GM12878 (cell line): ENCODE results near the gene RBM43. TPM values are rescaled to one million over a fixed set of nuclear protein-coding genes. Genes with fewer than 3 reads are reported as not detected.

Source experiments
- ATAC-seq: fragments of 200-7000 bp; cut with Tn5 transposase; 3 replicates; pipeline ENCODE4 v1.9.1; 2020; ENCODE audit warnings: mild to moderate bottlenecking, moderate library complexity
- BruUV-seq: library from RNA; stranded (reverse); fragments of 400-500 nt; replicated peaks from 2 replicates; lab custom pipeline; 2021; lab: Mats Ljungman, UMichigan
- CTCF ChIA-PET: fragments of 300-600 bp; sonication (Branson Sonifier 250); formaldehyde crosslinking; extraction: SDS; loops from one replicate; lab custom pipeline; 2021; ENCODE audit warnings: inconsistent platforms; lab: Yijun Ruan, JAX
- POLR2A ChIA-PET: fragments of 350-600 bp; formaldehyde crosslinking; extraction: SDS; loops from one replicate; lab custom pipeline; 2021; ENCODE audit warnings: inconsistent platforms; lab: Charles Lee
- RAD21 ChIA-PET: fragments of 300-600 bp; sonication (Branson Sonifier 250); formaldehyde crosslinking; loops from one replicate; lab custom pipeline; 2023; ENCODE audit warnings: antibody characterized with exemption; ENCODE audit not compliant: unreplicated experiment; lab: Charles Lee
- SMC1A ChIA-PET: fragments of 300-600 bp; sonication (Branson Sonifier 250); formaldehyde crosslinking; loops from one replicate; lab custom pipeline; 2023; ENCODE audit not compliant: unreplicated experiment, uncharacterized antibody; lab: Charles Lee
- DNase-seq: peaks from one replicate; pipeline ENCODE4 v3.0.0-alpha.2; 2011; ENCODE audit warnings: low read depth, low spot score
- FAIRE-seq: peaks from 3 replicates; lab custom pipeline; 2011; peaks lifted over from hg19 to GRCh38; lab: Jason Lieb, UNC
- H2AFZ ChIP-seq: 2 replicates; pipeline ENCODE4 v1.6.0; 2011; ENCODE audit warnings: low read depth, low read length, control low read depth; ENCODE audit not compliant: control insufficient read depth
- H3K27ac ChIP-seq: 2 replicates; pipeline ENCODE4 v1.5.1; 2011; ENCODE audit warnings: control low read depth; ENCODE audit not compliant: control insufficient read depth, insufficient read depth
- H3K27me3 ChIP-seq, 2 experiments: replicated peaks in 1 of 2; 2 replicates each; pipeline versions ENCODE4 v1.6.0 to v1.6.1; 2011; ENCODE audit warnings: low read length in 1 of 2; ENCODE audit not compliant: control insufficient read depth in 2 of 2, insufficient read depth in 2 of 2
- H3K36me3 ChIP-seq, 2 experiments: 2 replicates each; pipeline ENCODE4 v1.5.1; 2011; ENCODE audit warnings: low read length in 1 of 2; ENCODE audit not compliant: control insufficient read depth in 2 of 2, insufficient read depth in 2 of 2
- H3K4me1 ChIP-seq: 2 replicates; pipeline ENCODE4 v1.6.1; 2011; ENCODE audit warnings: mild to moderate bottlenecking, low read length, moderate library complexity, mixed read lengths; ENCODE audit not compliant: control insufficient read depth, insufficient read depth
- H3K4me2 ChIP-seq: 2 replicates; pipeline ENCODE4 v1.6.0; 2011; ENCODE audit warnings: control low read depth; ENCODE audit not compliant: control insufficient read depth, insufficient read depth
- H3K4me3 ChIP-seq: fragments of 200-600 bp; sonication (generic); 2 replicates; pipeline ENCODE4 v1.5.1; 2016
- H3K79me2 ChIP-seq: 2 replicates; pipeline ENCODE4 v1.6.0; 2011; ENCODE audit warnings: low read length; ENCODE audit not compliant: control insufficient read depth, insufficient read depth
- H3K9ac ChIP-seq: 2 replicates; pipeline ENCODE4 v1.8.0; 2011; ENCODE audit warnings: low read length, control low read depth, mixed read lengths; ENCODE audit not compliant: control insufficient read depth, insufficient read depth
- H3K9me3 ChIP-seq: replicated peaks from 3 replicates; pipeline ENCODE4 v1.5.1; 2011; ENCODE audit warnings: mild to moderate bottlenecking, low read length; ENCODE audit not compliant: control insufficient read depth, insufficient read depth
- H4K20me1 ChIP-seq: 2 replicates; pipeline ENCODE4 v1.6.0; 2011; ENCODE audit not compliant: control insufficient read depth, insufficient read depth
- ATF7 ChIP-seq: fragments of 450-650 bp; IDR thresholded peaks from 2 replicates; pipeline ENCODE4 v1.6.1; 2016; ENCODE audit warnings: low read depth, mild to moderate bottlenecking
- CBX3 ChIP-seq: fragments of 200-600 bp; sonication (generic); IDR thresholded peaks from 2 replicates; pipeline ENCODE4 v1.6.1; 2016; ENCODE audit warnings: low read depth, borderline replicate concordance
- CHD1 ChIP-seq: IDR thresholded peaks from 2 replicates; pipeline ENCODE4 v1.6.1; 2012; ENCODE audit warnings: low read depth, low read length, improper control_type of control experiment
- MEF2B ChIP-seq: fragments of 450-650 bp; IDR thresholded peaks from 2 replicates; pipeline ENCODE4 v1.6.1; 2018; ENCODE audit warnings: mild to moderate bottlenecking, moderate library complexity; ENCODE audit not compliant: partially characterized antibody, poor library complexity, severe bottlenecking
- PML ChIP-seq: IDR thresholded peaks from 2 replicates; pipeline ENCODE4 v1.6.1; 2012; ENCODE audit warnings: low read length, inconsistent platforms
- POLR2AphosphoS2 ChIP-seq: IDR thresholded peaks from 2 replicates; pipeline ENCODE4 v1.6.1; 2011; ENCODE audit warnings: low read depth, mild to moderate bottlenecking, low read length, improper control_type of control experiment, moderate library complexity
- POU2F2 ChIP-seq: IDR thresholded peaks from 3 replicates; pipeline ENCODE4 v1.6.1; 2011; ENCODE audit warnings: low read depth, mild to moderate bottlenecking, low read length, borderline replicate concordance
- RFX5 ChIP-seq: IDR thresholded peaks from 2 replicates; pipeline ENCODE4 v1.6.1; 2011; ENCODE audit warnings: low read depth, low read length, improper control_type of control experiment
- SIX5 ChIP-seq: IDR thresholded peaks from 2 replicates; pipeline ENCODE4 v1.6.1; 2011; ENCODE audit warnings: mild to moderate bottlenecking, low read depth, low read length, moderate library complexity; ENCODE audit not compliant: severe bottlenecking
- TCF7 ChIP-seq: IDR thresholded peaks from 2 replicates; pipeline ENCODE4 v1.6.1; 2014; ENCODE audit warnings: antibody characterized with exemption, borderline replicate concordance
- WRNIP1 ChIP-seq: IDR thresholded peaks from 2 replicates; pipeline ENCODE4 v1.6.1; 2011; ENCODE audit warnings: low read depth, low read length, improper control_type of control experiment, borderline replicate concordance
- ZNF274 ChIP-seq: IDR thresholded peaks from one replicate; pipeline ENCODE4 v1.8.0; 2011; ENCODE audit not compliant: insufficient read length, insufficient read depth
- WGBS: methylation state at CpG from one replicate; pipeline ENCODE4 v1.1.6; 2016; ENCODE audit warnings: low lambda C conversion rate; ENCODE audit not compliant: insufficient replicate concordance, insufficient coverage; ENCODE audit errors: missing lambda C conversion rate; 5-methylcytosine and 5-hydroxymethylcytosine counted together
- in situ Hi-C: fragments of 300-500 bp; cut with MboI; formaldehyde crosslinking; loops from 9 replicates; pipeline ENCODE4 v1.14.3; 2018; ENCODE audit warnings: mixed read lengths
- intact Hi-C: fragments of 100-400 bp; cut with micrococcal nuclease; formaldehyde crosslinking; loops from one replicate; pipeline ENCODE4 v1.14.2; 2022; ENCODE audit not compliant: unreplicated experiment
- polyA plus RNA-seq, 11 experiments: library from polyadenylated mRNA; depleted of rRNA in 4 of 11; unstranded in 6 of 11; stranded (reverse) in 5 of 11; fragments of >200 nt; fragmentation: Nextera tagmentation in 4 of 11; fragmentation: Illumina TruSeq in 1 of 11; extraction: Ambion mirVana in 4 of 11; extraction: Trizol in 1 of 11; gene quantifications; 1 replicate in 1 of 11; 2 replicates in 10 of 11; pipeline versions ENCODE4 v1.2.1 to v1.2.3, GENCODE V29; 2011 to 2016; ENCODE audit warnings: inconsistent platforms in 2 of 11, missing spikeins in 2 of 11, low read depth in 1 of 11
- total RNA-seq, 4 experiments: library from RNA; depleted of rRNA in 3 of 4; stranded (reverse); fragments of >200 nt in 3 of 4; fragmentation: Illumina TruSeq in 1 of 4; extraction: Trizol in 1 of 4; gene quantifications; 2 replicates each; pipeline versions ENCODE4 v1.2.1 to v1.2.3, GENCODE V29; 2013 to 2021
- TF ChIP-seq, protein P1 (sequence below): fragments of 450-650 bp; IDR thresholded peaks from 2 replicates; pipeline ENCODE4 v1.6.1; 2016; ENCODE audit warnings: mild to moderate bottlenecking, moderate library complexity, borderline replicate concordance
- TF ChIP-seq, protein P2 (sequence below): fragments of 150-350 bp; IDR thresholded peaks from 2 replicates; pipeline ENCODE4 v1.6.1; 2014; ENCODE audit warnings: mild to moderate bottlenecking, low read depth, low read length
- TF ChIP-seq, protein P3 (sequence below), 3 experiments: IDR thresholded peaks in 2 of 3; conservative IDR thresholded peaks in 1 of 3; 2 replicates each; pipeline ENCODE4 v1.5.1; 2011; ENCODE audit warnings: low read depth in 3 of 3, low read length in 3 of 3, mild to moderate bottlenecking in 3 of 3, control low read depth in 2 of 3, moderate library complexity in 2 of 3, inconsistent platforms in 1 of 3, mixed read lengths in 1 of 3; ENCODE audit not compliant: control insufficient read depth in 2 of 3, insufficient read depth in 1 of 3; ENCODE audit errors: extremely low read depth in 1 of 3

The RBM43 gene
- total and polyA plus RNA-seq, 10 of the 15 experiments (the other 5 are each of a cell fraction or from before 2014, with no cell fraction given): 0.86 to 5.3 (median 2.6) TPM

DNA sequence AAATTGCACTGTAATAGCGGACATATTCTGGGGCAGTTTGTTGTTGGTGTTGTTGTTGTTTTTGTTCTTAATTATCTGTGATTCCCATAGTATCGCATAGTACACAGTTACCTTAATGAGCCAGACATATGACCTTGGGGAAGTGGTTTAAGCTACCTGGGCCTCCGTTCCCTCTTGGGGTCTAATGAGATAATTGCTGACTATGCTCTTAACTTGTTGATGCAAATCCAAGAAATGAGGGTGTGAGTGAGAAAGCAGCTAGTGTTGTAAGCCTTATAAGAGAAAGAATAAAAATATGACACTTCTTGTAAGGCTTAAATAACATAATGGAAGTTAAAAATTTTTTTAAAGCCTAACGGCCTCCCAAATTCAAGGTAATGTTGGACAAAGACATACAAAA is 20.7 kb upstream of the RBM43 start:
- intact Hi-C loops: loop anchor here (10.0 kb wide), 1 partner anchor 1432 kb away; the partner anchor contains the start of genes ARL6IP6 and PRPF40A
- no peaks in the 10 kb centered on the region for H3K4me1 ChIP-seq
- H3K27me3 ChIP-seq: no peaks in the 10 kb centered on the region
- SMC1A ChIA-PET: no interaction called here
- no peak for FAIRE-seq
- H4K20me1 ChIP-seq: no peaks in the 10 kb centered on the region
- ATAC-seq: no peak
- no peaks in the 10 kb centered on the region for H3K9me3 ChIP-seq
- RAD21 ChIA-PET: no interaction called here
- H2AFZ ChIP-seq: no peak overlapping the region
- WGBS: 73% methylated on average over 4 of the region's 4 CpGs
- in situ Hi-C loops: loop anchor here (25.0 kb wide), 2 partner anchors 130 to 1430 kb away; partner anchors contain the start of genes ARL6IP6, PRPF40A and RIF1
- H3K79me2 ChIP-seq: peaks cover 34% of the 10 kb centered on the region
- no peak overlapping the region for H3K4me3 ChIP-seq
- no peak for DNase-seq
- CTCF ChIA-PET: interaction anchor here (0.7 kb wide), 1 partner anchor 43 kb away, joined by 3 read pairs; no protein-coding TSS in a partner anchor
- POLR2A ChIA-PET: interaction anchor here (0.6 kb wide), 1 partner anchor 12 kb away, joined by 3 read pairs; no protein-coding TSS in a partner anchor
- peaks cover 3 to 37% of the 10 kb centered on the region in 2 experiments for H3K36me3 ChIP-seq
- no TSS peak for BruUV-seq
- no peak overlapping the region for H3K9ac ChIP-seq
- no peak overlapping the region for H3K4me2 ChIP-seq
- H3K27ac ChIP-seq: no peak overlapping the region
- no peak for TF ChIP-seq TCF7
- TF ChIP-seq CHD1: no peak
- no peak for TF ChIP-seq POLR2AphosphoS2
- TF ChIP-seq SIX5: no peak
- no peak for TF ChIP-seq ATF7
- TF ChIP-seq WRNIP1: no peak
- TF ChIP-seq, protein P1, sequence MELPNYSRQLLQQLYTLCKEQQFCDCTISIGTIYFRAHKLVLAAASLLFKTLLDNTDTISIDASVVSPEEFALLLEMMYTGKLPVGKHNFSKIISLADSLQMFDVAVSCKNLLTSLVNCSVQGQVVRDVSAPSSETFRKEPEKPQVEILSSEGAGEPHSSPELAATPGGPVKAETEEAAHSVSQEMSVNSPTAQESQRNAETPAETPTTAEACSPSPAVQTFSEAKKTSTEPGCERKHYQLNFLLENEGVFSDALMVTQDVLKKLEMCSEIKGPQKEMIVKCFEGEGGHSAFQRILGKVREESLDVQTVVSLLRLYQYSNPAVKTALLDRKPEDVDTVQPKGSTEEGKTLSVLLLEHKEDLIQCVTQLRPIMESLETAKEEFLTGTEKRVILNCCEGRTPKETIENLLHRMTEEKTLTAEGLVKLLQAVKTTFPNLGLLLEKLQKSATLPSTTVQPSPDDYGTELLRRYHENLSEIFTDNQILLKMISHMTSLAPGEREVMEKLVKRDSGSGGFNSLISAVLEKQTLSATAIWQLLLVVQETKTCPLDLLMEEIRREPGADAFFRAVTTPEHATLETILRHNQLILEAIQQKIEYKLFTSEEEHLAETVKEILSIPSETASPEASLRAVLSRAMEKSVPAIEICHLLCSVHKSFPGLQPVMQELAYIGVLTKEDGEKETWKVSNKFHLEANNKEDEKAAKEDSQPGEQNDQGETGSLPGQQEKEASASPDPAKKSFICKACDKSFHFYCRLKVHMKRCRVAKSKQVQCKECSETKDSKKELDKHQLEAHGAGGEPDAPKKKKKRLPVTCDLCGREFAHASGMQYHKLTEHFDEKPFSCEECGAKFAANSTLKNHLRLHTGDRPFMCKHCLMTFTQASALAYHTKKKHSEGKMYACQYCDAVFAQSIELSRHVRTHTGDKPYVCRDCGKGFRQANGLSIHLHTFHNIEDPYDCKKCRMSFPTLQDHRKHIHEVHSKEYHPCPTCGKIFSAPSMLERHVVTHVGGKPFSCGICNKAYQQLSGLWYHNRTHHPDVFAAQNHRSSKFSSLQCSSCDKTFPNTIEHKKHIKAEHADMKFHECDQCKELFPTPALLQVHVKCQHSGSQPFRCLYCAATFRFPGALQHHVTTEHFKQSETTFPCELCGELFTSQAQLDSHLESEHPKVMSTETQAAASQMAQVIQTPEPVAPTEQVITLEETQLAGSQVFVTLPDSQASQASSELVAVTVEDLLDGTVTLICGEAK: no peak
- TF ChIP-seq, protein P2, sequence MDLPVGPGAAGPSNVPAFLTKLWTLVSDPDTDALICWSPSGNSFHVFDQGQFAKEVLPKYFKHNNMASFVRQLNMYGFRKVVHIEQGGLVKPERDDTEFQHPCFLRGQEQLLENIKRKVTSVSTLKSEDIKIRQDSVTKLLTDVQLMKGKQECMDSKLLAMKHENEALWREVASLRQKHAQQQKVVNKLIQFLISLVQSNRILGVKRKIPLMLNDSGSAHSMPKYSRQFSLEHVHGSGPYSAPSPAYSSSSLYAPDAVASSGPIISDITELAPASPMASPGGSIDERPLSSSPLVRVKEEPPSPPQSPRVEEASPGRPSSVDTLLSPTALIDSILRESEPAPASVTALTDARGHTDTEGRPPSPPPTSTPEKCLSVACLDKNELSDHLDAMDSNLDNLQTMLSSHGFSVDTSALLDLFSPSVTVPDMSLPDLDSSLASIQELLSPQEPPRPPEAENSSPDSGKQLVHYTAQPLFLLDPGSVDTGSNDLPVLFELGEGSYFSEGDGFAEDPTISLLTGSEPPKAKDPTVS: no peak
- no peak for TF ChIP-seq CBX3
- no peak for TF ChIP-seq PML
- no peak for TF ChIP-seq RFX5
- no peak for TF ChIP-seq MEF2B
- TF ChIP-seq POU2F2: no peak
- TF ChIP-seq, protein P3, sequence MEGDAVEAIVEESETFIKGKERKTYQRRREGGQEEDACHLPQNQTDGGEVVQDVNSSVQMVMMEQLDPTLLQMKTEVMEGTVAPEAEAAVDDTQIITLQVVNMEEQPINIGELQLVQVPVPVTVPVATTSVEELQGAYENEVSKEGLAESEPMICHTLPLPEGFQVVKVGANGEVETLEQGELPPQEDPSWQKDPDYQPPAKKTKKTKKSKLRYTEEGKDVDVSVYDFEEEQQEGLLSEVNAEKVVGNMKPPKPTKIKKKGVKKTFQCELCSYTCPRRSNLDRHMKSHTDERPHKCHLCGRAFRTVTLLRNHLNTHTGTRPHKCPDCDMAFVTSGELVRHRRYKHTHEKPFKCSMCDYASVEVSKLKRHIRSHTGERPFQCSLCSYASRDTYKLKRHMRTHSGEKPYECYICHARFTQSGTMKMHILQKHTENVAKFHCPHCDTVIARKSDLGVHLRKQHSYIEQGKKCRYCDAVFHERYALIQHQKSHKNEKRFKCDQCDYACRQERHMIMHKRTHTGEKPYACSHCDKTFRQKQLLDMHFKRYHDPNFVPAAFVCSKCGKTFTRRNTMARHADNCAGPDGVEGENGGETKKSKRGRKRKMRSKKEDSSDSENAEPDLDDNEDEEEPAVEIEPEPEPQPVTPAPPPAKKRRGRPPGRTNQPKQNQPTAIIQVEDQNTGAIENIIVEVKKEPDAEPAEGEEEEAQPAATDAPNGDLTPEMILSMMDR (IDR thresholded peaks at IDR 0.05 in 2 of 3, conservative IDR thresholded peaks at IDR 0.05 in 1 of 3; ENCODE audit: control insufficient read depth in 2 of 3, extremely low read depth in 1 of 3, insufficient read depth in 1 of 3, low read depth in 3 of 3, low read length in 3 of 3): no peak
- no peak for TF ChIP-seq ZNF274
